Measurements from ENCODE around the gene FAM20C. TPM values are rescaled to one million over a fixed set of nuclear protein-coding genes. Genes with fewer than 3 reads are reported as not detected.

Gene FAM20C
- total RNA-seq, 1 experiment from 2014 or later, result 14.8 TPM

GRCh38 chr7:249989-250388, 57.6 kb downstream of the FAM20C start:
- DNase-seq (ENCODE audit: low spot score), result no peak

GRCh38 chr7:250523-250922, 58.2 kb downstream of the FAM20C start:
- no peak for DNase-seq (ENCODE audit: low spot score)
- in situ Hi-C loops (cut with HindIII; ENCODE audit: low sequenced_read_pairs), result no loop called here

More at GRCh38 chr7:249989-250388, 57.6 kb downstream of the FAM20C start:
- in situ Hi-C loops (cut with HindIII; ENCODE audit: low sequenced_read_pairs), result no loop called here

DNA sequence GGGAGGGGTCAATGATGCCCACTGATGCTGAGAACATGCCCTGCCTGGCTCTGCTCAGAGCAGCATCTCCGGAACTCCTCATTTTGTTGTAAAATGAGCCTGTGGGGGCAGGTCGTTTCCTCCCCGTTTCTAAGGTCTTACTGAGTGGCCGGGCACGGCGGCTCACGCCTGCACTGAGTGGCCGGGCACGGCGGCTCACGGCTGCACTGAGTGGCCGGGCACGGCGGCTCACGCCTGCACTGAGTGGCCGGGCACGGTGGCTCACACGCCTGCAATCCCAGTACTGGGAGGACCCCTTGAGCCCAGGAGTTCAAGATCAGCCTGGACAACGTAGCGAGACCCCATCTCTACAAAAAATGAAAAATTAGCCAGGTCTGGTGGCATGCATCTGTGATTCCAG, 58.6 kb downstream of the FAM20C start:
- in situ Hi-C loops (cut with HindIII; ENCODE audit: low sequenced_read_pairs), result no loop called here
- no peak for DNase-seq (ENCODE audit: low spot score)

DNA sequence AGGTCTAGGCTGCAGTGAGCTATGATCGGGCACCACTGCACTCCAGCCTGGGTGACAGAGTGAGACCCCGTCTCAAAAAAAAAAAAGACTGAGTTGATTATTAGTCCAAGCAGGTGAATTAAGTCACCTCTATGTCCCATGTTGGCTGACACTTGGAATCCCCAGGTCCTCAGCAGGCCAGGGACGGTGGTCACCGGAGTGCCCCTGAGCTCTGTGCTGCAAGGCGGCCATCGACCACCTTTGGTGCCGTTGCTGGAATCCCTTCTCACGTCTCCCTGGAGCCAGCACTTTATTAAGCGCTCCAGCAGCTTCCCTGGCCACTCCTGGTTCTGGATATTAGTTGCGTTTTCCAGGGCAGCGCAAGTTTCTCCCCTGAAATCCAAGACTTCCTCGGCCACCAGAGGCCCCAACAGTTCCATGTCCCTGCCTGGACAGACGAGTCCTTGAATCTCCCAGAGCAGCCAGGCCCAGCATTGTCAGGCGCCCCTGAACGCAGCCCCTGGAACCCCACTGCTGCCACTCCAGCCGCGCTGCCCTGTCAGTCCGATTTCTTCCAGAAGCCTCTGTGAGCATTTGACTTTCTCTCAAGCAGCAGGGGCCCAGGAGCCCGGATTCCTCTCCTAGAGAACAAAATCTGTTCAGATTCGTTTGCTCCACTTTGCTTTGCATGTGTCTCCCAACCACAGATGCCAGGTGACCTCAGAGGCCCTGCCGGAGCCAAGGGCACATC, 59.2 kb downstream of the FAM20C start:
- in situ Hi-C loops (cut with HindIII; ENCODE audit: low sequenced_read_pairs), result no loop called here

GRCh38 chr7:252216-252965, 60.0 kb downstream of the FAM20C start:
- DNase-seq (ENCODE audit: low spot score), result no peak
- in situ Hi-C loops (cut with HindIII; ENCODE audit: low sequenced_read_pairs), result no loop called here

More for the DNA sequence above, 59.2 kb downstream of the FAM20C start:
- no peak for DNase-seq (ENCODE audit: low spot score)

DNA sequence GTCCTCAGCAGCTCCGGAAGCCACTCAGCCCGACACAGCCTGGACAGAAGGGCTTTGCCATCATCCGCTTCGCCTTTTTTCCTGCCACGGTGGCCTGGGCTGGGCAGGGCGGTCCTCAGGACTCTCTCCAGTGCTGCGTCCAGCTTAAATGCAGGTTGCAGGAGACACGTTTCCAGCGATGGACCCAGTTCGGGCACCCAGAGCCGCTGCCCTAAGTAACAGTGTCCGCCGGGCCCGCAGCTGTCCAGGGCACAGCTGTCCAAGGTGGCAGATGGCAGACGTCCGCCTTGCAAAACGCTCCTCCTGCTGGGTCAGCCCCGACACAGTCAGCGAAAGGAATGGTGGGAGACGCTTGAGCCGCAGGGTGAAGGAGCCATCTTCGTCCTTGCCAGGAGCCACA, 60.6 kb downstream of the FAM20C start:
- no peak for DNase-seq (ENCODE audit: low spot score)
- in situ Hi-C loops (cut with HindIII; ENCODE audit: low sequenced_read_pairs), result no loop called here

DNA sequence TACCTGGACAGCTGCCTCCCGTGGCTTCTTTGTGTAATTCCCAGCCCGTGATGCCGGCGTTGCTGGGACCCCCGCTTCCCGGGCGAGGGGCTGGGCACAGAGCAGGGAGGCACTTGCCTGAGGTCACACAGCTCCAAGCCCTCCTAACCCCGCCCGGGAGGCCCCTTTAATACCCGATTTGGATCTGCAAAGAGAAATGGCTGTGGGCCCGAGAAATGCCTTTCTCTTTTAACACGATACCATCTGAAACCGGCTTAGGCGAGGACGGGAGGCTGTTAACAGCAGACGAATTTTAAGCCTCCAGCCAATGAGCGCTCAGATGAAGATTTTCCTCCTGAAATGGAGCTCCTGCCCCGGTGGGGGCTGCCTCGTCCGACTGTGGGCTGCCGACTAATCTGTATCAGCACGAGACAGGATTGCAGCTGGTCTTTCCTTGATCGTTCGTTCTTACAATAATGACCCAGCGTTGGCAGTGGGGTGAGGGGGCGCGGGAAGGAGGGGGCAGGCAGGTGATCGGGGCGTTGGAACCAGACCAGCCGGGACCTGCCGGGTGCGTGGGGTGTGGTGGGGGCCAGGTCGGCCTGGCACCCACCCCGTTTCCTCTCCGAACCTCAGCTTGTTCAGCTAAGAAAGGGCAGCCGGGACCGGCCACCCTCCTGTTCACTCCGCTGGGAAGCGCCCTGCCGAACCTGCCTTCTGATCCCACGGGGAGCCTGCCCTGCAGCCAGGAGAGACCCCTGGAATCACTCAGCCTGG, 61.4 kb downstream of the FAM20C start:
- in situ Hi-C loops (cut with HindIII; ENCODE audit: low sequenced_read_pairs), result no loop called here

GRCh38 chr7:254337-255037, 62.1 kb downstream of the FAM20C start:
- in situ Hi-C loops (cut with HindIII; ENCODE audit: low sequenced_read_pairs), result no loop called here
- no peak for DNase-seq (ENCODE audit: low spot score)

More for the DNA sequence above, 61.4 kb downstream of the FAM20C start:
- no peak for DNase-seq (ENCODE audit: low spot score)

DNA sequence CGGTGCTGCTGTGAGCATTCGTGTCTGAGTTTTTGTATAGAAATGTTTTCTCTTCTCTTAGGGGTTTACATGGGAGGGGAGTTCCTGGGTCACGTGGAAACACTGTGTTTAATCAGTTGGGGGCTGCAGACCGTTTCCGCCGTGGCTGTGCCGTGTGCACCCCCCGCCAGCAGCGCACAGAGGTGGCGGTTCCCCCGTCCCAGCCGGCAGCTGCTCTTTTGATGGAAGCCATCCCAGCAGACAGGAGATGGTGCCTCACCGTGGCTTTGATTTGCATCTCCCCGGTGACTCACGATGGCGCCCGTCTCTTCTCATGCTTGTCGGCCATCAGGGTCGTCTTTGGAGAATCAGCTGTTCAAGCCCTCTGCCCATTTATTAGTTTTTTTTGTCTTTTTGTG, 62.7 kb downstream of the FAM20C start:
- in situ Hi-C loops (cut with HindIII; ENCODE audit: low sequenced_read_pairs), result no loop called here
- no peak for DNase-seq (ENCODE audit: low spot score)

GRCh38 chr7:255721-256361, 63.5 kb downstream of the FAM20C start:
- in situ Hi-C loops (cut with HindIII; ENCODE audit: low sequenced_read_pairs), result no loop called here
- DNase-seq (ENCODE audit: low spot score), result no peak

DNA sequence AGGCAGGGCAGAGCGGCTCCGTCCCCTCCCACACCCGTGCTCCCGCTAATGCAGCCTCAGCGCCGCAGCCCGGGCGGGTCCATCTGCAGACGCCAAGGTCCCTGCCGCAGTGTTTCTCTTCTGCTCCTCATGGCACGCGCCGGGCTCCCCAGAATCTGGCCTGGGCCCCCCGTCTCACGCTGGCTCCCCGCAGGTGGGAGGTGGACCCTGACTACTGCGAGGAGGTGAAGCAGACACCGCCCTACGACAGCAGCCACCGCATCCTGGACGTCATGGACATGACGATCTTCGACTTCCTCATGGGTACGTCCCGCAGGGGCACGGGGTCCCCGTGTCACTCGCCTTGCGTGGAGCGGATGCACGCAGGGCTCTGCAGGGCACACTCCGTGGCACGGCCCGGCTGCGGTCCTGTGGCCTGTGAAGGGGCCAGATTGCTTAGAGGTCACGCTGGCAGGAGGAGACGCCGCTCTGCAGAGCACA, 64.1 kb downstream of the FAM20C start:
- in situ Hi-C loops (cut with HindIII; ENCODE audit: low sequenced_read_pairs), result no loop called here
- no peak for DNase-seq (ENCODE audit: low spot score)

DNA sequence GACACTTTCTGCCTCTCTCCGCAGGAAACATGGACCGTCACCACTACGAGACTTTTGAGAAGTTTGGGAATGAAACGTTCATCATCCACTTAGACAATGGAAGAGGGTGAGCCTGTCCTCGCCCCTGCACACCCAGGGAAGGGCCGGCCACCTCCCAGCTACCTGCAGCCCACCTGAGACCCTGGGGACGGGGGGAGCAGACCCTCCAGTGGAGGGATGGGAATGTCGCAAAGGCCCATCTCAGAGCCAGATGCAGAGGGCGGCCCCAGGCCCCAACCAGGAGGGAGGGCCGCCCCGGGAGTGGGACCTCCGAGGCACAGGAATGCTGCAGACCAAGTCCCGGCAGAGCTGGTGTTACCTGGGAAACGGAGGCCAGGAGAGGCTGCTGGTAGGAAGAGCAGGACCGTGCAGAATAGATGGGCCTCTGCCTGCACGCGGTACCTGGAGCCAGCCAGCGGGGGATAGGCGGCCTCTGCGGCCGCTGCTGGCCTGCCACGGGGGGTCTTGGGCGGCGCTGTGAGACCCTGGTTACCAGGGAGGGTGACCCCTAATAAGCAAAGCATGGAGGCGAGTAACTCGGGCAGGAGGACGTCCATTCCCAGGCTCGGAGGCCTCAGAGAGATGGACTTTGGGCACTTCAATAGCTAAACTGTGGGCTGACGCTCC, 64.7 kb downstream of the FAM20C start:
- DNase-seq (ENCODE audit: low spot score), result no peak
- in situ Hi-C loops (cut with HindIII; ENCODE audit: low sequenced_read_pairs), result no loop called here

- DNase-seq (ENCODE audit: low spot score), result no peak
- in situ Hi-C loops (cut with HindIII; ENCODE audit: low sequenced_read_pairs), result no loop called here
Measured at GRCh38 chr7:257647-257992, 65.2 kb downstream of the FAM20C start.

- DNase-seq (ENCODE audit: low spot score), result no peak
- in situ Hi-C loops (cut with HindIII; ENCODE audit: low sequenced_read_pairs), result no loop called here
Measured at GRCh38 chr7:258476-259190, 66.3 kb downstream of the FAM20C start.

DNA sequence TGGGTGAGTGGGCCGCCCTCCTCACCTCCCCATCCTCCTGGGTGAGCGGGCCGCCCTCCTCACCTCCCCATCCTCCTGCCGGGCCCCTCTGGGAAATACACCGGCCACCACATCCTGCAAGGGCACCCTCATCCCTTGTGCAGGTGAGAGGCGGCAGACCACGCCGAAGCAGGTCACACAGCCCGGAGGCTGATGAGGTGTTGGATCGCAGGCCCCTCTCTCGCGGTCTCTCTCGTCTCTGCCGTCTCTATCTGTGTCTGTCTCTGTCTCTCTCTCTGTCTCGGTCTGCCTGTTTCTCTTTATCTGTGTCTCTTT, 66.8 kb downstream of the FAM20C start:
- DNase-seq (ENCODE audit: low spot score), result no peak

GRCh38 chr7:259751-260405, 67.5 kb downstream of the FAM20C start:
- in situ Hi-C loops (cut with HindIII; ENCODE audit: low sequenced_read_pairs), result no loop called here

More for the DNA sequence above, 66.8 kb downstream of the FAM20C start:
- in situ Hi-C loops (cut with HindIII; ENCODE audit: low sequenced_read_pairs), result no loop called here

GRCh38 chr7:260441-261281, 68.3 kb downstream of the FAM20C start:
- in situ Hi-C loops (cut with HindIII; ENCODE audit: low sequenced_read_pairs), result no loop called here

More at GRCh38 chr7:259751-260405, 67.5 kb downstream of the FAM20C start:
- DNase-seq (ENCODE audit: low spot score), result no peak

More at GRCh38 chr7:260441-261281, 68.3 kb downstream of the FAM20C start:
- no peak for DNase-seq (ENCODE audit: low spot score)
